Limb (tissue), 2 donors: ENCODE measurements around the gene SAC3D1.

Experiments
- DNase-seq, 2 donors: peaks; one replicate each; pipeline ENCODE4 v3.0.0-alpha.2; 2016; ENCODE audit errors: extremely low spot score in 2 of 2

The SAC3D1 gene

GRCh38 chr11:65087827-65088226 is 46.8 kb downstream of the SAC3D1 start:
- DNase-seq: no peak

- no peak for DNase-seq
These were observed 48.6 kb downstream of the SAC3D1 start for GRCh38 chr11:65089621-65090020.

GRCh38 chr11:65090628-65091027 is 49.6 kb downstream of the SAC3D1 start:
- no peak for DNase-seq
